Right renal pelvis (tissue), 4 donors: ENCODE data around the gene UBC. TPM values are rescaled to one million over a fixed set of nuclear protein-coding genes. Genes with fewer than 3 reads are reported as not detected.

Experiments used
- DNase-seq, 4 donors: peaks; one replicate each; pipeline ENCODE4 v3.0.0-alpha.2; 2013; ENCODE audit warnings: low read depth in 4 of 4, low spot score in 3 of 4, missing footprints in 1 of 4
- polyA plus RNA-seq, 4 donors: library from polyadenylated mRNA; unstranded; fragments of 120-200 nt; gene quantifications; one replicate each; pipeline ENCODE4 v1.2.1, GENCODE V29; 2013; ENCODE audit not compliant: insufficient read length in 4 of 4

Gene UBC
- polyA plus RNA-seq, 4 donors = 888 to 1,042 (median 1,010) TPM

GRCh38 chr12:124867401-124867930 lies 47.0 kb downstream of the UBC start:
- DNase-seq = no peak

- DNase-seq = no peak
Observed at GRCh38 chr12:124866883-124867400, 47.5 kb downstream of the UBC start.

DNA sequence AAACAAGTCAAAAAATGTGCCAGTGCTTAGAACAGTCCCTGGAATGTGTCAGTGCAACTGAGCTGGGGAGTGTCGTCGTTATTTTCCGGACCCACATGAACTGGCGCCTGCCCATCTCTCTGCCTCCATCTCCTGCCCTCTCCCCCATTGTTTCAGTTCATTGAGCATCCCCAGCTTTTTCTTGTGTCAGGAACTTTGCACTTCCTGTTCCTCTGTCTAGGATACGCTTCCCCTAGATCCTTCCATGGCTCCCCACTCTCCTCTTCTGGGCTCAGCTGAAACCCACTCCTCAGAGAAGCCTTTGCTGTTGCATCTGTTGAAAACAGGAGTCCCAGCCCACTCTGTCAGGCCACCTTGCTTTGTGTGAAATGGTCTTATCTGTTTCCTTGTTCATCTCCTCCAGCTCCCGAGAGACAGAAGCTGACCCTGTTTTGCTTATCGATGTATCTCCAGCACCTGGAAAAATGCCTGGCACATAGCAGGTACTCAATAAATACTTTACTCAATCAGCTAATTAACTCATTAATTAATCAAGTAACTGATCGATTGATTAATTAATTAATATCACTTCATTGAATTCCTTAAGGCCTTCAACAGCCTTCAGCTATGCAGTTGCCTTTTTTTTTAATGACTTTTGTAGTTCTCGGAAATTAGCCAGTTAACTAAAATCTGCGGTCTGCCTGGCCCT lies 48.1 kb downstream of the UBC start:
- DNase-seq = no peak

DNA sequence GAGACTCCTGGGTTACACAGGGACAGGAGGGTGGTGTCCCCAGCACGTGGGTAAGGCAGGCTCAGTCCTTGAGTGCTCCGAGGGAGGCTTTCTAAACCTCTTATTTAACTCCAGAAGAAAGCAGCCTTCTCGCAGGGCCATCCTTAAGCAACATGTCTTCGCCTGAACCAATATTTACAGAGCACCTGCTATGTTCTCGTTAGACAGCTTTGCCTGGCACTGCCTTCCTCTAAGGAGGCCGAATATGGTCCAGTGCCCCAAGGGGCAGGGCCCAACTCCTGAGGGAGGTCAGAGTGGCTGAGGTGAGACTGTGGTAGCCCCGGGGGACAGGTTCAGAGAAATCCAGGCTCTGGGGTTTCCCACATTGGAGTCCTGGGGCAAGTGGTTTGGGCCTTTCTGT lies 48.7 kb downstream of the UBC start:
- no peak for DNase-seq

- DNase-seq = no peak
Observed at GRCh38 chr12:124864326-124864752, 50.1 kb downstream of the UBC start.

- peak in 3 of 4 donors; percentile 49 to 67 (median 60) for DNase-seq
Observed at GRCh38 chr12:124863416-124864325, 50.8 kb downstream of the UBC start, which contains the start of gene SCARB1. Gene SCARB1 (minus strand): TSS chr12:124863864. CDS start chr12:124863720, 144 bp downstream.

- no peak for DNase-seq
Observed at GRCh38 chr12:124862768-124863415, 51.6 kb downstream of the UBC start.

DNA sequence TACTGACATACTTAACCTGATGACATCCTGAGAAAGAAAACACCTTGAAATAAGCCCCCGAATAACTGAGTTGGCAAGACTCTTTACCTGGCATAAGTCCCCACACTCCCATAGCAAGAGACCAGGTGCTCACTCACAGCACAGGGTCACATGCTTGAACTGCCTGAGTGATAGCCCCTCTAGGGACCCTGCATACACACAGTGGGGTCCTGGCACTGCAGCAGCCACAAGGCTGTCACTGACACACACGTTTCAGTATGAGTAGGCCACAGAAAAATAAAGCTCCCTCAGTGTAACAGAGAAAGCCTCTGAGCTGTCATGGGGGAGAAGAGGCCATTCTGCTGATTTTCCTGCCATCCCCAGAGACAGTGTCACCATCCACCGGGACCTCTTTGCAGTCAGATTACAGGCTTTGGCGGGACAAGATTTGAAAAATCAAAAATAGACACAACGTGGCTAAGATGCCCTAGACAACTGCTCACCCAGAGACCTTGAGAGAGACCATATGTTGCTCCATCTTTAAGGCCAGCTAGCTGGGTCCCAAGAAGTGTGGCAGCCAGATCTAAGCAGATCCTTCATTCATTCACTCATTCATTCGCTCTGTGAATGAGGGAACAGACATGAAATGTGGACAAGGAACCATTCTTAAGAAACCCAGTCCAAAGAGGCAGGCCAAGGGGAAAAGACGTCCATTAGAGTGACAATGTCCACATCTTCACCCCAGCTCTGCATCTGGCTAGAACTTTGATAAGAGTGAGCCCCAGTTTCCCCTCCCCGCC lies 52.4 kb downstream of the UBC start:
- no peak for DNase-seq

Other genes with a start within 250 kb of the UBC start
- 10 to 100 TPM; 19.4 to 22.7 (median 19.8) TPM for gene SCARB1, start 50.8 kb downstream of the UBC start, polyA plus RNA-seq
- 10 to 100 TPM in 1 of 4 donors, 1 to 10 TPM in 3; 8.2 to 12.0 (median 9.2) TPM for gene DHX37, start 74.5 kb upstream of the UBC start, polyA plus RNA-seq
- 10 to 100 TPM in 3 of 4 donors, 1 to 10 TPM in 1; 10.0 to 11.5 (median 11.3) TPM for gene BRI3BP, start 79.0 kb upstream of the UBC start, polyA plus RNA-seq
- 10 to 100 TPM; 21.9 to 24.6 (median 23.4) TPM for gene AACS, start 150.8 kb upstream of the UBC start, polyA plus RNA-seq